NCI-H1694 treated with DMSO at 0.1 percent for 48 hours (cell line): ENCODE measurements around the gene MCRIP1.

Experiments used
- DNase-seq: peaks from one replicate; lab custom pipeline; 2025; lab: John Stamatoyannopoulos, UW

The MCRIP1 gene

GRCh38 chr17:81803728-81804558, 29.1 kb downstream of the MCRIP1 start, which contains the start of gene GCGR:
GCGR (plus strand) TSS chr17:81804150; CDS start chr17:81809019, 4,869 bp downstream.
- DNase-seq, result no peak

- DNase-seq, result no peak
These were observed 30.0 kb downstream of the MCRIP1 start for GRCh38 chr17:81802856-81803643.

GRCh38 chr17:81802048-81802758, 30.9 kb downstream of the MCRIP1 start:
- DNase-seq, result no peak

DNA sequence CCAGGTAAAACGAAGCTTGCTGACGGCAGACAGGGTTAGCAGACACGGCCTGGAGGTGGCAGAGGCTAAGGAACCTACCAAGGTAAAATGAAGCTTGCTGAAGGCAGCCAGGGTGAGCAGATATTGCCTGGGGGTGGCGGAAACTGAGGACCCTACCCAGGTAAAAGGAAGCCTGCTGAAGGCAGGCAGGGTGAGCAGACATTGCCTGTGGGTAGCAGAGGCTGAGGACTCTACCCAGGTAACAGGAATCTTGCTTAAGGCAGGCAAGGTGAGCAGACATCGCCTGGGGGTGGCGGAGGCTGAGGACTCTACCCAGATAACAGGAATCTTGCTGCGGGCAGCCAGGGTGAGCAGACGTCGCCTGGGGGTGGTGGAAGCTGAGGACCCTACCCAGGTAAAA, 31.8 kb downstream of the MCRIP1 start:
- no peak for DNase-seq

DNA sequence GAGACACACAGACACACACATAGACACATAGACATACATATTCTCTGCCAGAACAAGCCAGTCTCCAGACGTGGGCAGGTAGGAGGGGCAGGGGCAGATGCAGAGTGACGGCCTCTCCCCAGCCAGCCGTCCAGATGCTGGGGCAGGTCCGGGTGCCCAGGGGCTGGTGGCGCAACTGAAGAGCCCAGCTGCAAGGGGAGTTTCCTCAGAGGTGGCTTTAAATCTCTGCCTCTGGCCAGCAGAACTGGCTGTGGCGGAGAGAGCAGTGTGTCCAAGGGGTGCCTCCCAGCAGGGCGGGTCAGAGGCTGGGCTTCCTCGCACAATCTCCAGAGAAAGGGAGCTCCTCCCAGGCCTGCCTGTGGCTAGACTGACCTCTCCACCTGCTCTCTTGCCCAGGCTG, 38.6 kb downstream of the MCRIP1 start:
- DNase-seq, result no peak

DNA sequence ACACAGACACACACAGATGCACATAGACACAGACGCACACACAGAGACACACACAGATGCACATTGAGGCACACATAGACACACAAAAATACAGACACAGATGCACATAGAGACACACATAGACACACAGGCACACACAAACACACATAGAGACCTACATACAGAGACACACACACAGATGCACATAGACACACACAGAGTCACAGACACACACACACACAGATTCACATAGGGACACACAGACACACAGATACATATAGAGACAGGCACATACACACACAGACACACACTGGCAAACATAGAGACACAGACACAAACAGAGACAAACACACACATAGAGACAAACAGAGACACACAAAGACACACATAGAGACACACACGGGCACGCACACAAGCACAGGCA, 39.0 kb downstream of the MCRIP1 start:
- no peak for DNase-seq

GRCh38 chr17:81792675-81793615, 40.1 kb downstream of the MCRIP1 start:
- no peak for DNase-seq
